ENCODE results near the gene UNC5C. TPM values are rescaled to one million over a fixed set of nuclear protein-coding genes. Genes with fewer than 3 reads are reported as not detected.

The UNC5C gene
- total RNA-seq, 2 experiments from 2014 or later = not detected

DNA sequence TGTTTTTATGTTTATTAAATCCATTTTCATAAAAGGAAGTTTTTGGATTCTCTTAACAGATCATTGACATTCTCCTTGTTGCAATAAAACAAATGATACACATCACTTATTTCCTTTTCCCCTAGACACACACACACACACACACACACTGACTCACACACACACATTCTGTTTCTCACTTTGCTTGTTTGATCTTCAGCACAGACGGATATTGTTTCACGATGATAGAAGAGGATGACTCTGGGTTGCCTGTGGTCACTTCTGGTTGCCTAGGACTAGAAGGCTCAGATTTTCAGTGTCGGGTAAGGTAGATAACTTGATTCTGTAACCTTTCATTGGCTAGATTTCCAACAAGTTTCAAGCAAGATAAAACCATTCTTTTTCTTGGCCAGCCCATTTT lies 434.3 kb downstream of the UNC5C start:
- no peaks in the 10 kb centered on the region for H3K36me3 Mint-ChIP-seq (ENCODE audit: low read depth)
- ATAC-seq (ENCODE audit: poor library complexity) (no peak), DNase-seq (peak in 1 of 14 experiments; percentile 2)
- no peaks in the 10 kb centered on the region for H3K27me3 Mint-ChIP-seq
- H3K27me3 ChIP-seq (ENCODE audit: control insufficient read depth in 1 of 2, insufficient read depth in 2 of 2, low read length in 2 of 2) = no peaks in the 10 kb centered on the region
- no peak overlapping the region for H3K4me3 ChIP-seq (ENCODE audit: low read length)
- intact Hi-C loops (cut with DNase I, micrococcal nuclease) = no loop called here
- no peaks in the 10 kb centered on the region for H3K4me1 Mint-ChIP-seq (ENCODE audit: low read depth)
- CTCF ChIA-PET = no interaction called here
- no peak overlapping the region for H3K27ac ChIP-seq (ENCODE audit: low read depth in 1 of 2, low read length in 2 of 2)
- no peaks in the 10 kb centered on the region for H3K36me3 ChIP-seq (ENCODE audit: insufficient read depth, low read length)
- no peak overlapping the region for H3K27ac Mint-ChIP-seq
- POLR2A ChIA-PET = no interaction called here
- H3K9me3 ChIP-seq (ENCODE audit: control insufficient read depth in 1 of 2, insufficient read depth in 1 of 2, low read length in 2 of 2) = no peaks in the 10 kb centered on the region
- H3K4me1 ChIP-seq (ENCODE audit: insufficient read depth, low read length) = no peaks in the 10 kb centered on the region
- H3K9me3 Mint-ChIP-seq = no peaks in the 10 kb centered on the region
- no peak overlapping the region for H3K4me3 Mint-ChIP-seq
- TF ChIP-seq, protein P1, sequence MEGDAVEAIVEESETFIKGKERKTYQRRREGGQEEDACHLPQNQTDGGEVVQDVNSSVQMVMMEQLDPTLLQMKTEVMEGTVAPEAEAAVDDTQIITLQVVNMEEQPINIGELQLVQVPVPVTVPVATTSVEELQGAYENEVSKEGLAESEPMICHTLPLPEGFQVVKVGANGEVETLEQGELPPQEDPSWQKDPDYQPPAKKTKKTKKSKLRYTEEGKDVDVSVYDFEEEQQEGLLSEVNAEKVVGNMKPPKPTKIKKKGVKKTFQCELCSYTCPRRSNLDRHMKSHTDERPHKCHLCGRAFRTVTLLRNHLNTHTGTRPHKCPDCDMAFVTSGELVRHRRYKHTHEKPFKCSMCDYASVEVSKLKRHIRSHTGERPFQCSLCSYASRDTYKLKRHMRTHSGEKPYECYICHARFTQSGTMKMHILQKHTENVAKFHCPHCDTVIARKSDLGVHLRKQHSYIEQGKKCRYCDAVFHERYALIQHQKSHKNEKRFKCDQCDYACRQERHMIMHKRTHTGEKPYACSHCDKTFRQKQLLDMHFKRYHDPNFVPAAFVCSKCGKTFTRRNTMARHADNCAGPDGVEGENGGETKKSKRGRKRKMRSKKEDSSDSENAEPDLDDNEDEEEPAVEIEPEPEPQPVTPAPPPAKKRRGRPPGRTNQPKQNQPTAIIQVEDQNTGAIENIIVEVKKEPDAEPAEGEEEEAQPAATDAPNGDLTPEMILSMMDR (IDR thresholded peaks at IDR 0.05) = no peak
